Endothelial cell of umbilical vein (primary cell): ENCODE measurements around the gene CYBA. TPM values are rescaled to one million over a fixed set of nuclear protein-coding genes. Genes with fewer than 3 reads are reported as not detected.

Source experiments
- BruUV-seq: library from RNA; stranded (reverse); fragments of 400-500 nt; replicated peaks from 2 replicates; lab custom pipeline; 2021; lab: Mats Ljungman, UMichigan
- CTCF ChIA-PET: fragments of 300-600, 350-600 bp; sonication (Branson Sonifier 250); formaldehyde crosslinking; loops from one replicate; lab custom pipeline; 2021; ENCODE audit warnings: antibody characterized with exemption, inconsistent platforms; lab: Charles Lee
- POLR2A ChIA-PET: fragments of 300-600, 350-600 bp; sonication (Branson Sonifier 250); formaldehyde crosslinking; loops from one replicate; lab custom pipeline; 2021; ENCODE audit warnings: antibody characterized with exemption, inconsistent platforms; lab: Charles Lee
- DNase-seq: peaks from one replicate; pipeline ENCODE4 v3.0.0-alpha.2; 2011; ENCODE audit warnings: low read depth, low spot score
- FAIRE-seq: peaks from 2 replicates; lab custom pipeline; 2011; peaks lifted over from hg19 to GRCh38; lab: Jason Lieb, UNC
- H2AFZ ChIP-seq: 2 replicates; pipeline ENCODE4 v1.6.0; 2012; ENCODE audit warnings: low read depth, low read length, control low read depth, inconsistent platforms
- H3K27ac ChIP-seq: 2 replicates; pipeline ENCODE4 v1.5.1; 2011; ENCODE audit warnings: low read depth, mild to moderate bottlenecking, control low read depth, low read length, moderate library complexity; ENCODE audit not compliant: insufficient read depth
- H3K27me3 ChIP-seq, 2 experiments: 2 replicates each; pipeline versions ENCODE4 v1.6.0 to v1.6.1; 2011; ENCODE audit warnings: low read length in 2 of 2, mixed read lengths in 1 of 2; ENCODE audit not compliant: control insufficient read depth in 2 of 2, insufficient read depth in 2 of 2
- H3K36me3 ChIP-seq, 2 experiments: 2 replicates in 1 of 2; 3 replicates in 1 of 2; pipeline ENCODE4 v1.5.1; 2011; ENCODE audit warnings: low read length in 2 of 2, mild to moderate bottlenecking in 1 of 2, moderate library complexity in 1 of 2; ENCODE audit not compliant: control insufficient read depth in 2 of 2, insufficient read depth in 2 of 2; ENCODE audit errors: extremely low read depth in 1 of 2
- H3K4me1 ChIP-seq: 3 replicates; pipeline ENCODE4 v1.5.1; 2011; ENCODE audit warnings: mild to moderate bottlenecking, low read length; ENCODE audit not compliant: control insufficient read depth, insufficient read depth; ENCODE audit errors: extremely low read depth
- H3K4me2 ChIP-seq: 2 replicates; pipeline ENCODE4 v1.6.1; 2011; ENCODE audit warnings: low read length, control low read depth, mixed read lengths; ENCODE audit not compliant: insufficient read depth
- H3K4me3 ChIP-seq, 3 experiments: fragments of 200-600 bp in 1 of 3; sonication (generic), shearing (Covaris generic) in 1 of 3; replicated peaks in 1 of 3; 2 replicates each; pipeline ENCODE4 v1.5.1; 2011 to 2016; ENCODE audit warnings: control low read depth in 3 of 3, low read length in 3 of 3, mild to moderate bottlenecking in 2 of 3, inconsistent platforms in 1 of 3, low read depth in 1 of 3, moderate library complexity in 1 of 3; ENCODE audit not compliant: insufficient read depth in 1 of 3
- H3K79me2 ChIP-seq: 2 replicates; pipeline ENCODE4 v1.6.0; 2012; ENCODE audit warnings: low read length, inconsistent platforms; ENCODE audit not compliant: control insufficient read depth, insufficient read depth
- H3K9ac ChIP-seq: replicated peaks from 2 replicates; pipeline ENCODE3; 2011; ENCODE audit warnings: low read length, control low read depth; ENCODE audit not compliant: insufficient read depth; ENCODE audit errors: extremely low read depth
- H3K9me1 ChIP-seq: replicated peaks from 3 replicates; pipeline ENCODE4 v1.6.0; 2011; ENCODE audit warnings: mild to moderate bottlenecking, low read length; ENCODE audit not compliant: control insufficient read depth, insufficient read depth; ENCODE audit errors: extremely low read depth
- H3K9me3 ChIP-seq: replicated peaks from 2 replicates; pipeline ENCODE4 v1.5.1; 2012; ENCODE audit warnings: low read length, inconsistent platforms; ENCODE audit not compliant: control insufficient read depth, insufficient read depth
- H4K20me1 ChIP-seq: replicated peaks from 2 replicates; pipeline ENCODE3; 2011; ENCODE audit warnings: mild to moderate bottlenecking, low read length; ENCODE audit not compliant: control insufficient read depth, insufficient read depth; ENCODE audit errors: extremely low read depth
- EZH2 ChIP-seq: IDR thresholded peaks from 2 replicates; pipeline ENCODE4 v1.6.1; 2012; ENCODE audit warnings: borderline replicate concordance, low read depth, mild to moderate bottlenecking, moderate library complexity, low read length, inconsistent platforms; ENCODE audit not compliant: severe bottlenecking
- FOS ChIP-seq: IDR thresholded peaks from 2 replicates; pipeline ENCODE4 v1.6.1; 2011; ENCODE audit warnings: mild to moderate bottlenecking, low read length, moderate library complexity, borderline replicate concordance; ENCODE audit not compliant: insufficient read depth
- GATA2 ChIP-seq: IDR thresholded peaks from 2 replicates; pipeline ENCODE4 v1.7.0; 2011; ENCODE audit warnings: low read depth, mild to moderate bottlenecking, moderate library complexity, mixed read lengths, low read length; ENCODE audit not compliant: insufficient read length, insufficient read depth
- JUN ChIP-seq: IDR thresholded peaks from 2 replicates; pipeline ENCODE4 v1.6.1; 2011; ENCODE audit warnings: borderline replicate concordance, low read depth; ENCODE audit not compliant: insufficient read length, insufficient read depth
- MYC ChIP-seq: IDR thresholded peaks from one replicate; pipeline ENCODE4 v1.6.1; 2011; ENCODE audit warnings: mild to moderate bottlenecking, low read depth, low read length
- POLR2A ChIP-seq: IDR thresholded peaks from 2 replicates; pipeline ENCODE4 v1.6.1; 2012; ENCODE audit warnings: low read depth, mild to moderate bottlenecking, control low read depth, low read length
- POLR2AphosphoS5 ChIP-seq: IDR thresholded peaks from 2 replicates; pipeline ENCODE4 v1.6.1; 2012; ENCODE audit warnings: low read depth, mild to moderate bottlenecking, control low read depth, low read length, moderate library complexity; ENCODE audit not compliant: insufficient read depth
- dilution Hi-C: fragments of 300-500 bp; cut with MboI; formaldehyde crosslinking; loops from one replicate; pipeline ENCODE4 v1.15.0; 2019; ENCODE audit warnings: low sequenced_read_pairs; ENCODE audit not compliant: extremely low pct_ligation_motif_present
- intact Hi-C: fragments of 100-400 bp; cut with micrococcal nuclease; formaldehyde crosslinking; loops from one replicate; pipeline ENCODE4 v1.10.0; 2022
- polyA plus RNA-seq, 4 experiments: library from polyadenylated mRNA; depleted of rRNA in 3 of 4; stranded (reverse) in 3 of 4; unstranded in 1 of 4; fragments of >200 nt; gene quantifications; 2 replicates each; pipeline versions ENCODE4 v1.2.1 to v1.2.3, GENCODE V29; 2011 to 2012; ENCODE audit warnings: missing spikeins in 1 of 4
- total RNA-seq: library from RNA; stranded (reverse); gene quantifications from 2 replicates; pipeline ENCODE4 v1.2.3, GENCODE V29; 2021
- TF ChIP-seq, protein P1 (sequence below): IDR thresholded peaks from 2 replicates; pipeline ENCODE4 v1.6.1; 2011; ENCODE audit not compliant: insufficient read depth, insufficient read length
- TF ChIP-seq, protein P2 (sequence below), 2 donors: IDR thresholded peaks; 1 replicate in 1 of 2; 2 replicates in 1 of 2; pipeline ENCODE4 v1.5.1; 2011; ENCODE audit warnings: low read length in 2 of 2, mild to moderate bottlenecking in 2 of 2, moderate library complexity in 2 of 2, control low read depth in 1 of 2, inconsistent platforms in 1 of 2, low read depth in 1 of 2; ENCODE audit not compliant: insufficient read depth in 1 of 2; ENCODE audit errors: extremely low read depth in 1 of 2

The CYBA gene
- total and polyA plus RNA-seq, 2 donors (not counting 3 experiments of a cell fraction or from before 2014, with no cell fraction given), result 37.0 to 77.3 TPM

DNA sequence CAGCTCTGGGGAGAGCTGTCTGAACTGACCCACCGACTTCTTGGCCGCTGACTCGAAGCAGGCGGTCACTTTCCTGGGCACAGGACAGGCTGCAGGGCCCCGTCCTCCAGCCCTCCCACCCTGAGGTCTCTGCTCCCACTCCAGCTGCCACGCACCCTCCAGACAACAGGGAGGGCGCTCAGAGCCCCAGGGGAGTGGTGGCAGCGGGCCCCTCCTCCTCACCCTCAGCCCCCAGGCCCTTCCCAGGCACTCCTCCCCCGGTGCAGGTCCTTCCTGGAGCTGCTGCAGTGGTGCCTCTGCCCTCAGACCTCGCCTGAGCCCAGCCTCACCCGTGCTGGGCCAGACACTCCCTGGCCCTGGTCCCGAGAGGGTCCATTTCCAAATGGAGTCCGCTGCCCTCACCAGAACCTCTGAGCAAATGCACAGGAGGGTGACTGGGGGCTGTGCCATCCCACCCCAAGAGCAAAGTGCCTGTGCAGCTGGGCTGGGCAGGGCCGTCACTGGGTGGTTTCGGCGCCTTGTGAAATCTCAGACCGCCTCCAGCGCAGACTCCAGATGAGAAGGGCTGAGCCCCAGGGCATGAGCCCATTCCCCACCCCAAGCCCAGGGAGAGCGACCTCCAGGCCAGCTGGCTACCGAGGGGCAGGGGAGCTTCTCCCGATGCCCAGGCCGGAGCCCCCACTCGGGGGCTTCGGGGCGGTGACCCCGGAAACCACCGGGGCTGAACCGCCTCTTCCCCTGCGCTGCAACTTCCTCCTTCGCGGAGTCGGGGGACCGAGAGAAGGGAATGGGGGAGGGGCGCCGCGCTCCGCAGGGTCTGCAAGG lies 717 bp downstream of the CYBA start:
- FAIRE-seq (no peak), DNase-seq (no peak)
- Histone ChIP-seq H3K4me3 (peak overlapping the region; percentile 38 to 68 (median 55)), H2AFZ (no peak overlapping the region), H3K4me2 (peak overlapping the region; percentile 9), H3K36me3 (peaks cover 0 to 6% of the 10 kb centered on the region in 2 experiments), H3K4me1 (peaks cover 13% of the 10 kb centered on the region), H4K20me1 (no peaks in the 10 kb centered on the region), H3K9ac (peak overlapping the region; percentile 24), H3K27me3 (no peaks in the 10 kb centered on the region), H3K79me2 (no peaks in the 10 kb centered on the region), H3K27ac (no peak overlapping the region), H3K9me3 (no peaks in the 10 kb centered on the region), H3K9me1 (no peaks in the 10 kb centered on the region)
- ChIA-PET POLR2A (no interaction called here), CTCF (no interaction called here)
- TF ChIP-seq, protein P1, sequence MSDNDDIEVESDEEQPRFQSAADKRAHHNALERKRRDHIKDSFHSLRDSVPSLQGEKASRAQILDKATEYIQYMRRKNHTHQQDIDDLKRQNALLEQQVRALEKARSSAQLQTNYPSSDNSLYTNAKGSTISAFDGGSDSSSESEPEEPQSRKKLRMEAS, result no peak
- TF ChIP-seq FOS (no peak), POLR2A (no peak), GATA2 (no peak), POLR2AphosphoS5 (no peak), EZH2 (no peak), JUN (no peak), MYC (no peak)
- TF ChIP-seq, protein P2, sequence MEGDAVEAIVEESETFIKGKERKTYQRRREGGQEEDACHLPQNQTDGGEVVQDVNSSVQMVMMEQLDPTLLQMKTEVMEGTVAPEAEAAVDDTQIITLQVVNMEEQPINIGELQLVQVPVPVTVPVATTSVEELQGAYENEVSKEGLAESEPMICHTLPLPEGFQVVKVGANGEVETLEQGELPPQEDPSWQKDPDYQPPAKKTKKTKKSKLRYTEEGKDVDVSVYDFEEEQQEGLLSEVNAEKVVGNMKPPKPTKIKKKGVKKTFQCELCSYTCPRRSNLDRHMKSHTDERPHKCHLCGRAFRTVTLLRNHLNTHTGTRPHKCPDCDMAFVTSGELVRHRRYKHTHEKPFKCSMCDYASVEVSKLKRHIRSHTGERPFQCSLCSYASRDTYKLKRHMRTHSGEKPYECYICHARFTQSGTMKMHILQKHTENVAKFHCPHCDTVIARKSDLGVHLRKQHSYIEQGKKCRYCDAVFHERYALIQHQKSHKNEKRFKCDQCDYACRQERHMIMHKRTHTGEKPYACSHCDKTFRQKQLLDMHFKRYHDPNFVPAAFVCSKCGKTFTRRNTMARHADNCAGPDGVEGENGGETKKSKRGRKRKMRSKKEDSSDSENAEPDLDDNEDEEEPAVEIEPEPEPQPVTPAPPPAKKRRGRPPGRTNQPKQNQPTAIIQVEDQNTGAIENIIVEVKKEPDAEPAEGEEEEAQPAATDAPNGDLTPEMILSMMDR (IDR thresholded peaks at IDR 0.05; ENCODE audit: extremely low read depth in 1 of 2, insufficient read depth in 1 of 2, low read depth in 1 of 2, low read length in 2 of 2), result no peak
- dilution Hi-C loops, result no loop called here
- intact Hi-C loops, result no loop called here
- no TSS peak for BruUV-seq
